HEK293 (cell line): ENCODE results near the gene HOXC10.

Experiments used
- SP2 ChIP-seq: fragments of 450-650 bp; formaldehyde crosslinking; IDR thresholded peaks from 2 replicates; pipeline ENCODE4 v1.5.1; 2016; ENCODE audit warnings: missing biosample characterization, missing genetic modification characterization
- ZFHX2 ChIP-seq: fragments of 450-650 bp; formaldehyde crosslinking; conservative IDR thresholded peaks from 2 replicates; pipeline ENCODE4 v1.5.1; 2016; ENCODE audit warnings: missing biosample characterization, missing genetic modification characterization
- ZNF140 ChIP-seq: fragments of 450-650 bp; formaldehyde crosslinking; IDR thresholded peaks from 2 replicates; pipeline ENCODE4 v1.5.1; 2016; ENCODE audit warnings: missing biosample characterization, missing genetic modification characterization
- ZNF169 ChIP-seq: fragments of 450-650 bp; formaldehyde crosslinking; IDR thresholded peaks from 2 replicates; pipeline ENCODE4 v1.5.1; 2016; ENCODE audit warnings: missing biosample characterization, missing genetic modification characterization
- ZSCAN30 ChIP-seq: fragments of 450-650 bp; IDR thresholded peaks from 2 replicates; pipeline ENCODE4 v1.5.1; 2018; ENCODE audit warnings: missing biosample characterization, mild to moderate bottlenecking, missing genetic modification characterization, moderate library complexity
- TF ChIP-seq, protein P1 (sequence below): fragments of 450-650 bp; formaldehyde crosslinking; IDR thresholded peaks from 2 replicates; pipeline ENCODE4 v1.5.1; 2016; ENCODE audit warnings: missing biosample characterization, missing genetic modification characterization

DNA sequence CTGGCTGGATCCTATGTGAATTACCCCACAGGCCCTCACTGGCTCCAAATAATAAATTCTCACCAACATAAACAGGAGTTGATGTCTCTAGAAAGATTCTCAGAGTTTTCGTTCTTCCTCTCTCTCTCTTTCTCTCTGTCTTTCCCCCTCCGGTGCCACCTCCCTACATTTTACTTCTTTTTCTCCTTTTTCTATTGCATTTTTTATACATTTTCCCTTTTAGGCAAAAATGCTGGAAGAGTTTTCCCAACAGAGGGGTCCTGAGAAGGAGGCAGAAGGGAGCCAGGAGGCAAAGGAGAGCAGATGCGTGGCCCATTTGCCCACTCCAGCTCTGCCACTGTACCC, 42.5 kb downstream of the HOXC10 start:
- TF ChIP-seq, protein P1, sequence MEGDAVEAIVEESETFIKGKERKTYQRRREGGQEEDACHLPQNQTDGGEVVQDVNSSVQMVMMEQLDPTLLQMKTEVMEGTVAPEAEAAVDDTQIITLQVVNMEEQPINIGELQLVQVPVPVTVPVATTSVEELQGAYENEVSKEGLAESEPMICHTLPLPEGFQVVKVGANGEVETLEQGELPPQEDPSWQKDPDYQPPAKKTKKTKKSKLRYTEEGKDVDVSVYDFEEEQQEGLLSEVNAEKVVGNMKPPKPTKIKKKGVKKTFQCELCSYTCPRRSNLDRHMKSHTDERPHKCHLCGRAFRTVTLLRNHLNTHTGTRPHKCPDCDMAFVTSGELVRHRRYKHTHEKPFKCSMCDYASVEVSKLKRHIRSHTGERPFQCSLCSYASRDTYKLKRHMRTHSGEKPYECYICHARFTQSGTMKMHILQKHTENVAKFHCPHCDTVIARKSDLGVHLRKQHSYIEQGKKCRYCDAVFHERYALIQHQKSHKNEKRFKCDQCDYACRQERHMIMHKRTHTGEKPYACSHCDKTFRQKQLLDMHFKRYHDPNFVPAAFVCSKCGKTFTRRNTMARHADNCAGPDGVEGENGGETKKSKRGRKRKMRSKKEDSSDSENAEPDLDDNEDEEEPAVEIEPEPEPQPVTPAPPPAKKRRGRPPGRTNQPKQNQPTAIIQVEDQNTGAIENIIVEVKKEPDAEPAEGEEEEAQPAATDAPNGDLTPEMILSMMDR, result no peak
- TF ChIP-seq ZSCAN30, result no peak
- TF ChIP-seq ZNF169 (tag by site-specific recombination), result no peak
- TF ChIP-seq ZNF140 (tag by site-specific recombination), result no peak
- TF ChIP-seq ZFHX2 (tag by site-specific recombination), result no peak
- no peak for TF ChIP-seq SP2 (tag by site-specific recombination)
